ENCODE data around the gene SRM. TPM values are rescaled to one million over a fixed set of nuclear protein-coding genes. Genes with fewer than 3 reads are reported as not detected.

Gene SRM
- total RNA-seq, 1 experiment from 2014 or later, result 249 TPM

DNA sequence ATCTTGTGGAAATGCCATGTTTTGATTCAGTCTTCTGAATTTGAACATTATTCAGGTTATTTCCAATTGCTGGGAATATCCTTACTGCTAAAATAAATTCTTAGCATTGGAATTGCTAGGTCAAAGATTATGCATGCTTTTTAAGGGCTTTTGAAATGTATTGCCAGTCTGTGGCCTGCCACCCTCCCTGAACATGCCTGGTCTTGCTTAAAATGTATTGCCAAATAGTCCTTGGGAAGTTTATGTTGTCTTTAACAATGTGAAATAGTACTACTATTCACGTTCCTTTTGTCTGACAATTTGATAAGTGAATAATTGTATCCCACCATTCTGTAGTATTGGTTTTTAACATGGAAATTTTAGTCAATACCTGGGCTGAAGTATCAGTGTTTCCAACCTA is 33.8 kb downstream of the SRM start:
- ChIA-PET POLR2A (no interaction called here), CTCF (no interaction called here)
- in situ Hi-C loops (cut with HindIII; ENCODE audit: low pct_unique_long_range_greater_than_20kb, low sequenced_read_pairs), result no loop called here
- TF ChIP-seq POLR2AphosphoS5 (IDR thresholded peaks at IDR 0.05; ENCODE audit: low read depth, low read length) (no peak), TCF7L2 (IDR thresholded peaks at IDR 0.05; ENCODE audit: low read depth, low read length) (no peak), CTCF (IDR thresholded peaks at IDR 0.05) (no peak), SIN3A (IDR thresholded peaks at IDR 0.05; ENCODE audit: borderline replicate concordance, insufficient read depth, low read depth, low read length) (no peak)
- TF ChIP-seq, protein P1, sequence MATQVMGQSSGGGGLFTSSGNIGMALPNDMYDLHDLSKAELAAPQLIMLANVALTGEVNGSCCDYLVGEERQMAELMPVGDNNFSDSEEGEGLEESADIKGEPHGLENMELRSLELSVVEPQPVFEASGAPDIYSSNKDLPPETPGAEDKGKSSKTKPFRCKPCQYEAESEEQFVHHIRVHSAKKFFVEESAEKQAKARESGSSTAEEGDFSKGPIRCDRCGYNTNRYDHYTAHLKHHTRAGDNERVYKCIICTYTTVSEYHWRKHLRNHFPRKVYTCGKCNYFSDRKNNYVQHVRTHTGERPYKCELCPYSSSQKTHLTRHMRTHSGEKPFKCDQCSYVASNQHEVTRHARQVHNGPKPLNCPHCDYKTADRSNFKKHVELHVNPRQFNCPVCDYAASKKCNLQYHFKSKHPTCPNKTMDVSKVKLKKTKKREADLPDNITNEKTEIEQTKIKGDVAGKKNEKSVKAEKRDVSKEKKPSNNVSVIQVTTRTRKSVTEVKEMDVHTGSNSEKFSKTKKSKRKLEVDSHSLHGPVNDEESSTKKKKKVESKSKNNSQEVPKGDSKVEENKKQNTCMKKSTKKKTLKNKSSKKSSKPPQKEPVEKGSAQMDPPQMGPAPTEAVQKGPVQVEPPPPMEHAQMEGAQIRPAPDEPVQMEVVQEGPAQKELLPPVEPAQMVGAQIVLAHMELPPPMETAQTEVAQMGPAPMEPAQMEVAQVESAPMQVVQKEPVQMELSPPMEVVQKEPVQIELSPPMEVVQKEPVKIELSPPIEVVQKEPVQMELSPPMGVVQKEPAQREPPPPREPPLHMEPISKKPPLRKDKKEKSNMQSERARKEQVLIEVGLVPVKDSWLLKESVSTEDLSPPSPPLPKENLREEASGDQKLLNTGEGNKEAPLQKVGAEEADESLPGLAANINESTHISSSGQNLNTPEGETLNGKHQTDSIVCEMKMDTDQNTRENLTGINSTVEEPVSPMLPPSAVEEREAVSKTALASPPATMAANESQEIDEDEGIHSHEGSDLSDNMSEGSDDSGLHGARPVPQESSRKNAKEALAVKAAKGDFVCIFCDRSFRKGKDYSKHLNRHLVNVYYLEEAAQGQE (IDR thresholded peaks at IDR 0.05; ENCODE audit: insufficient read depth in 1 of 2, low read depth in 2 of 2, low read length in 1 of 2), result no peak
- Histone ChIP-seq H3K27me3 (ENCODE audit: control insufficient read depth, insufficient read depth, low read length) (no peaks in the 10 kb centered on the region), H3K4me1 (ENCODE audit: control insufficient read depth, insufficient read depth, low read length) (no peaks in the 10 kb centered on the region), H3K27ac (ENCODE audit: low read length) (no peak overlapping the region), H3K36me3 (ENCODE audit: control insufficient read depth, insufficient read depth, low read length) (peaks cover 32% of the 10 kb centered on the region), H3K9me3 (ENCODE audit: control insufficient read depth, insufficient read depth, low read depth, low read length) (no peaks in the 10 kb centered on the region), H3K4me3 (ENCODE audit: low read depth in 2 of 2, low read length in 2 of 2) (no peak overlapping the region)
- no peak for DNase-seq (ENCODE audit: low read depth, low spot score)
- no peak for ATAC-seq
- intact Hi-C loops (cut with micrococcal nuclease; ENCODE audit: unreplicated experiment), result no loop called here
- BruUV-seq (replicated peaks), result no TSS peak

DNA sequence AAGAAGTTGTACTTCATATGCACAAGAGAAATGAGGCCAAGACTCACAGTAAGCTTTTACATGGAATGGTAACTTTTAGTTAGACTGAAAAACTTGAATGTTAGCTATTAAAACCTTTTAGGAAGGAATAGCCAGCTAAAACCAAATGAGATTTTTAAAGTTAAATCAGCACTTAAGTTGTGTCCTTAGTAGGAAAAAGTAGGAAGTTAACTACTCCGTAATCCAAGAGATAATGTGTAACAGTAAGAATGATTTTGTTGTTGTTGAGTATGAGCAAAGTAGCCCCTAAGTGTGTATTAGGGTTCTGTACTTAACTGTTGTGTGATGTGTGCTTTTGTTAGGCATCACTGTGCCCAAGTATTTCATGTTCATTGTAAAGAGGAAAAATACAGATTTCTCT is 34.2 kb downstream of the SRM start:
- ChIA-PET POLR2A (no interaction called here), CTCF (no interaction called here)
- ATAC-seq (no peak), DNase-seq (ENCODE audit: low read depth, low spot score) (no peak)
- in situ Hi-C loops (cut with HindIII; ENCODE audit: low pct_unique_long_range_greater_than_20kb, low sequenced_read_pairs), result no loop called here
- Histone ChIP-seq H3K4me1 (ENCODE audit: control insufficient read depth, insufficient read depth, low read length) (no peaks in the 10 kb centered on the region), H3K9me3 (ENCODE audit: control insufficient read depth, insufficient read depth, low read depth, low read length) (no peaks in the 10 kb centered on the region), H3K4me3 (ENCODE audit: low read depth in 2 of 2, low read length in 2 of 2) (no peak overlapping the region), H3K27ac (ENCODE audit: low read length) (no peak overlapping the region), H3K36me3 (ENCODE audit: control insufficient read depth, insufficient read depth, low read length) (peaks cover 32% of the 10 kb centered on the region), H3K27me3 (ENCODE audit: control insufficient read depth, insufficient read depth, low read length) (no peaks in the 10 kb centered on the region)
- TF ChIP-seq POLR2AphosphoS5 (IDR thresholded peaks at IDR 0.05; ENCODE audit: low read depth, low read length), result no peak
- TF ChIP-seq TCF7L2 (IDR thresholded peaks at IDR 0.05; ENCODE audit: low read depth, low read length), result no peak
- TF ChIP-seq CTCF (IDR thresholded peaks at IDR 0.05), result no peak
- no peak for TF ChIP-seq SIN3A (IDR thresholded peaks at IDR 0.05; ENCODE audit: borderline replicate concordance, insufficient read depth, low read depth, low read length)
- TF ChIP-seq, protein P1 (IDR thresholded peaks at IDR 0.05; ENCODE audit: insufficient read depth in 1 of 2, low read depth in 2 of 2, low read length in 1 of 2), result no peak
- no TSS peak for BruUV-seq (replicated peaks)
- intact Hi-C loops (cut with micrococcal nuclease; ENCODE audit: unreplicated experiment), result no loop called here
